Measurements from ENCODE around the gene P2RX1.

The P2RX1 gene

DNA sequence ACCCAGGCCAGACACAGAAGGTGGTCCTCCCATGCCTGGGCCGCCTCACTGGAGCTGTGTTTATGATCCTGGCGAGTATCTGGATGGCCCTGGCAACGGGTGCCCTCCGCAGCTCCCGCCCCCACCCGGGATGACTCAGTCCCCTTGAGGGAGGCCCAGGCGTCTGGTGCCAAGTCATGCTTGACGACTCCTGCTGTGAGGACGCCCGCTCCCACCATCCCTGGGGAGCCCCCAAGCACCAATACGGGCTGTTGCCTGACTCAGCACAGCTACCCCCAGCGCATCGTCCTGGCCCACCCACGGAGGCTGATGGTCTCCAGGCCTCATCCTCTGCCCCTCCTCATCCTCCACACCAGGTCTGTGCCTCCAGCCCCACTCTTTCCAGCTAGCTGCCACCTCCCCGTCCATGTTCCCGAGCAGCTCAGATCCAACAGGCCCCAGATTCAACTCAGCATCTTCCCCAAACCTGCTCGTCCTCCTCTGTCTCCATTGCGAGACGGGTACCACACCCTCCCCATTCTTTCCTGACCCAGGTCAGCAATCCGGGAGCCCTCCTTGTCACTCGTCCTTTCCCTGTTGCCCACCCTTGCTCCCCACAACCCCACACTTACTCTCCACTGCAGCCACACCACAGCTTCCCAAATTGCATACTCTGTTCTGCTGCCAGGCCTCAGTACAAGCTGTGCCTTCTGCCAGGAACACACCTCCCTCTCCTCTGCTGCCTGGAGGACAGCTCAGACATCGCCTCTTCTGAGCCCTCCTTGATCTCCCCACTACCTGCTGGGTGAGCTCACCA lies 26.0 kb downstream of the P2RX1 start:
- Histone ChIP-seq H3K79me1 (ENCODE audit: low read length) (peaks cover 2% of the 10 kb centered on the region), H3K4me1 (ENCODE audit: control insufficient read depth in 1 of 2, insufficient read depth in 2 of 2, low read length in 2 of 2) (peaks cover 4 to 14% of the 10 kb centered on the region in 2 experiments), H3K4me3 (ENCODE audit: low read depth, low read length) (no peak overlapping the region), H2BK120ac (ENCODE audit: insufficient read depth, low read length, poor library complexity) (no peak overlapping the region), H2BK12ac (ENCODE audit: low read length) (no peak overlapping the region), H3K23ac (ENCODE audit: low read length) (no peak overlapping the region), H4K8ac (ENCODE audit: low read depth, low read length) (no peak overlapping the region), H3K4me2 (ENCODE audit: low read length) (no peak overlapping the region), H3K9ac (ENCODE audit: low read length) (no peak overlapping the region), H2BK5ac (ENCODE audit: low read depth, low read length, poor library complexity) (no peak overlapping the region), H3K79me2 (ENCODE audit: control insufficient read depth, insufficient read depth, low read length, poor library complexity) (no peaks in the 10 kb centered on the region), H4K12ac (ENCODE audit: low read depth, low read length) (no peak overlapping the region), H3K9me3 (ENCODE audit: insufficient read depth, low read depth, low read length) (peaks cover 5% of the 10 kb centered on the region), H3K4ac (ENCODE audit: low read depth, low read length) (no peak overlapping the region), H4K91ac (ENCODE audit: low read depth, low read length) (no peak overlapping the region), H3K14ac (ENCODE audit: low read length) (no peak overlapping the region), H3K36me3 (ENCODE audit: control insufficient read depth in 1 of 2, insufficient read depth in 2 of 2, low read length in 2 of 2) (no peaks in the 10 kb centered on the region), H3K18ac (ENCODE audit: low read length) (no peak overlapping the region), H3K27ac (ENCODE audit: low read depth, low read length) (no peak overlapping the region), H2AFZ (ENCODE audit: insufficient read depth, low read length, poor library complexity) (no peak overlapping the region), H2AK5ac (ENCODE audit: low read length) (no peak overlapping the region), H3K27me3 (ENCODE audit: insufficient read depth, low read length) (peaks cover 16% of the 10 kb centered on the region)
- peak; percentile 4 to 7 for DNase-seq
- WGBS (ENCODE audit: extremely low coverage, insufficient coverage, insufficient read length): no CpG with 5 or more reads among the region's 22 CpGs

DNA sequence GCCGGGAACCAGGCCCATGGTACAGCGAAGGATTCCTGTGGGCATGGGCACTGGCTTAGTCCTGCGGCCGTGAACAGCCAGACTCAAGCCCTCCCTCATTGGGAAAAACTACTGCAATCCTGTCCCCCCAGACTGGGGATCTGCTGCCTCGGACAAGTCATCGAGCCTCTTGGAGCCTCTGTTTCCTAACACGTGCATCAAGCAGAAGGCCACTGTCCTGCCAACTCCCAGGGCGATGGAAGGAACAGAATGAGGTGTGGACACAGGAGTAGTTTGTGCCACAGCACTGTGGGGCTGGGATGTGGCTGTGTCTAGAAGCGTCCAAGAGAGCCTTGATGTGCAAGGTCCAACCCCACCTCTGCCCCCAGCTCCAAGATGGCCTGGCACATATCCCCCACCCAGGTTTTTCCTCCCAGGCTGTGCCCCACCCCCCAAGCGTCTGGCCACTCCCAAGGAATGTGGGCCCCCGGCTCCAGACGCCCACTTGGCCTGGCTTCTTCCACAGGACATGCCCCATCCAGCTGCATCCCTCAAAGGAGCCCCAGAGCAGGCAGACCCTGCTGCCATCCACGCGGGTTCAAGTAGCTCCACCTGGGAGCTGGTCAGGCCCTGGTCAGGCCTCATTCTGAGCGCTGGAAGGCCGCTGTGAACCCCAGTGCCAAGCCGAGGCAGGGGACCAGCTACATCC lies 26.8 kb downstream of the P2RX1 start:
- H2AK5ac ChIP-seq (ENCODE audit: low read length): no peak overlapping the region
- H4K91ac ChIP-seq (ENCODE audit: low read depth, low read length): no peak overlapping the region
- H4K8ac ChIP-seq (ENCODE audit: low read depth, low read length): no peak overlapping the region
- peaks cover 16% of the 10 kb centered on the region for H3K27me3 ChIP-seq (ENCODE audit: insufficient read depth, low read length)
- H3K36me3 ChIP-seq (ENCODE audit: control insufficient read depth in 1 of 2, insufficient read depth in 2 of 2, low read length in 2 of 2): no peaks in the 10 kb centered on the region
- no peak overlapping the region for H3K4me2 ChIP-seq (ENCODE audit: low read length)
- no peak overlapping the region for H3K4me3 ChIP-seq (ENCODE audit: low read depth, low read length)
- peaks cover 5% of the 10 kb centered on the region for H3K9me3 ChIP-seq (ENCODE audit: insufficient read depth, low read depth, low read length)
- H3K4me1 ChIP-seq (ENCODE audit: control insufficient read depth in 1 of 2, insufficient read depth in 2 of 2, low read length in 2 of 2): peaks cover 4 to 12% of the 10 kb centered on the region in 2 experiments
- H2BK12ac ChIP-seq (ENCODE audit: low read length): no peak overlapping the region
- no peak overlapping the region for H3K9ac ChIP-seq (ENCODE audit: low read length)
- no peak overlapping the region for H3K14ac ChIP-seq (ENCODE audit: low read length)
- no peak overlapping the region for H2BK120ac ChIP-seq (ENCODE audit: insufficient read depth, low read length, poor library complexity)
- H3K23ac ChIP-seq (ENCODE audit: low read length): no peak overlapping the region
- no CpG with 5 or more reads among the region's 17 CpGs for WGBS (ENCODE audit: extremely low coverage, insufficient coverage, insufficient read length)
- no peaks in the 10 kb centered on the region for H3K79me2 ChIP-seq (ENCODE audit: control insufficient read depth, insufficient read depth, low read length, poor library complexity)
- H2BK5ac ChIP-seq (ENCODE audit: low read depth, low read length, poor library complexity): no peak overlapping the region
- no peak overlapping the region for H2AFZ ChIP-seq (ENCODE audit: insufficient read depth, low read length, poor library complexity)
- H4K12ac ChIP-seq (ENCODE audit: low read depth, low read length): no peak overlapping the region
- H3K4ac ChIP-seq (ENCODE audit: low read depth, low read length): no peak overlapping the region
- DNase-seq: no peak
- H3K18ac ChIP-seq (ENCODE audit: low read length): no peak overlapping the region
- H3K79me1 ChIP-seq (ENCODE audit: low read length): peaks cover 2% of the 10 kb centered on the region
- H3K27ac ChIP-seq (ENCODE audit: low read depth, low read length): no peak overlapping the region

DNA sequence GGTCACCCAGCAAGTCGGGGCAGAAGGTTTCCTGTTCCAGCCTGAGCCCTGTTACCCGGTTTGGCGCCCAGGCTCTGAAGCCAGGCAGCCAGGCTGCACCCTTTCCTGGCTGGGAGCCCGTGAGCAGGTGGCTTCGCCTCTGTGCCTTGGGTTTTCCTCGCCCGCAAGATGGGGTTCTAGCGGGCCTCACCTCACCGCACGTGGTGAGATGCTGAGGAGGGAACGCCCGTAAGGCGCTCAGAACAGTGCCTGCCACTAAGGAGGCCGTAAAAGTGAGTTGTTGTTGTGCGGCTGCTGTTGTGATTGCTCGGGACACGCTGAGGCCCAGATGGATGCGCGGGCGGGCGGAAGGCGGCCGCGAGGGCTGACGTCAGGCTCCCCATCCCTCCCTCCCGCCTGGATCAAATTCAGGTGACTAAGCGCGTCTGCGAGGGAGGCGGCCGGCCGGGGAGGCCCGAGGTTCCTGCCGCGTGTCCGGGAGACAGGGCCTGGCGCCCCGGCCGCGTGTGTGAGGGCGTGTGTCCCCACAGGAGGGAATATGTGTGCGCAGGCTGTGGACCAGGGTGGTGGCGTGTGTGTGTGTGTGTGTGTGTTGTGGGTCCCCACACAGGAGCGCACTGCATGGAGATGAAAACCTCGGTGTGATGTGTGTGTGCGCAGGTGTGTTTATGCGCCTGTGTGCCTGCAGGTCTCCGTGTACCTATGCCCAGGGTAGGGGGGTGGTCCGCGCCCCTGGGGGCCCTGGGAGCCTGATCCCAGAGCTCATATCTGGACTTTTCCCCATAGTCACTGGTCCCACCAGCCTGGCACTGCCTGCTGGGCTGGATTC lies 27.7 kb downstream of the P2RX1 start:
- Histone ChIP-seq H4K91ac (ENCODE audit: low read depth, low read length) (no peak overlapping the region), H3K9me3 (ENCODE audit: insufficient read depth, low read depth, low read length) (peaks cover 5% of the 10 kb centered on the region), H3K79me2 (ENCODE audit: control insufficient read depth, insufficient read depth, low read length, poor library complexity) (no peaks in the 10 kb centered on the region), H3K14ac (ENCODE audit: low read length) (no peak overlapping the region), H3K4ac (ENCODE audit: low read depth, low read length) (no peak overlapping the region), H3K36me3 (ENCODE audit: control insufficient read depth in 1 of 2, insufficient read depth in 2 of 2, low read length in 2 of 2) (no peaks in the 10 kb centered on the region), H2BK12ac (ENCODE audit: low read length) (no peak overlapping the region), H3K4me1 (ENCODE audit: control insufficient read depth in 1 of 2, insufficient read depth in 2 of 2, low read length in 2 of 2) (peaks cover 4 to 11% of the 10 kb centered on the region in 2 experiments), H4K8ac (ENCODE audit: low read depth, low read length) (no peak overlapping the region), H3K27ac (ENCODE audit: low read depth, low read length) (no peak overlapping the region), H3K23ac (ENCODE audit: low read length) (no peak overlapping the region), H4K12ac (ENCODE audit: low read depth, low read length) (no peak overlapping the region), H3K4me3 (ENCODE audit: low read depth, low read length) (no peak overlapping the region), H2AK5ac (ENCODE audit: low read length) (no peak overlapping the region), H3K27me3 (ENCODE audit: insufficient read depth, low read length) (peaks cover 16% of the 10 kb centered on the region), H3K9ac (ENCODE audit: low read length) (no peak overlapping the region), H3K18ac (ENCODE audit: low read length) (no peak overlapping the region), H2BK5ac (ENCODE audit: low read depth, low read length, poor library complexity) (no peak overlapping the region), H3K4me2 (ENCODE audit: low read length) (no peak overlapping the region), H3K79me1 (ENCODE audit: low read length) (peaks cover 2% of the 10 kb centered on the region), H2AFZ (ENCODE audit: insufficient read depth, low read length, poor library complexity) (no peak overlapping the region), H2BK120ac (ENCODE audit: insufficient read depth, low read length, poor library complexity) (no peak overlapping the region)
- peak in 1 of 2 donors; percentile 44 for DNase-seq
- WGBS (ENCODE audit: extremely low coverage, insufficient coverage, insufficient read length): no CpG with 5 or more reads among the region's 50 CpGs

DNA sequence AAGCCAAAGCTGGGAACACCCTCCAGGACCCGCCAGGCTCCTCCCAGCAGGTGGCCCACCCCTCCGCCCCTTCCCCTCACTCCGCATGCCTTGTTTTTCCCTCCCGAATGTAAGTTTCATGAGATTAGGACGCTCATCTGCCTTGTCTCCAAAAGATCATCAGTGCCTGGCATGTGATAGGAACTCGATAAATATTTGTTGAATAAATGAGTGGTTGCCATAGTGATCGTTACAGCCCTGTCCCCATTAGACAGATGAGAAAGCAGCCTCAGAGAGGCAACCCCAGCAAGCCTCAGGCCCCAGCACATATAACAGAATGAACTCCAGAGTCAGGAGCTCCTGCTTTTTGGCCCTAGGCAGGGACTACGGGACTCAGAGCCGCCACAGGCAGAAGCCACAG lies 28.5 kb downstream of the P2RX1 start:
- Histone ChIP-seq H3K14ac (ENCODE audit: low read length) (no peak overlapping the region), H2BK5ac (ENCODE audit: low read depth, low read length, poor library complexity) (no peak overlapping the region), H3K36me3 (ENCODE audit: control insufficient read depth in 1 of 2, insufficient read depth in 2 of 2, low read length in 2 of 2) (no peaks in the 10 kb centered on the region), H4K91ac (ENCODE audit: low read depth, low read length) (no peak overlapping the region), H2BK12ac (ENCODE audit: low read length) (no peak overlapping the region), H3K4me1 (ENCODE audit: control insufficient read depth in 1 of 2, insufficient read depth in 2 of 2, low read length in 2 of 2) (peaks cover 0 to 7% of the 10 kb centered on the region in 2 experiments), H3K9ac (ENCODE audit: low read length) (no peak overlapping the region), H2BK120ac (ENCODE audit: insufficient read depth, low read length, poor library complexity) (no peak overlapping the region), H3K18ac (ENCODE audit: low read length) (no peak overlapping the region), H3K27ac (ENCODE audit: low read depth, low read length) (no peak overlapping the region), H3K4me2 (ENCODE audit: low read length) (no peak overlapping the region), H3K4ac (ENCODE audit: low read depth, low read length) (no peak overlapping the region), H3K79me2 (ENCODE audit: control insufficient read depth, insufficient read depth, low read length, poor library complexity) (no peaks in the 10 kb centered on the region), H4K12ac (ENCODE audit: low read depth, low read length) (no peak overlapping the region), H3K4me3 (ENCODE audit: low read depth, low read length) (no peak overlapping the region), H2AK5ac (ENCODE audit: low read length) (no peak overlapping the region), H3K23ac (ENCODE audit: low read length) (no peak overlapping the region), H3K9me3 (ENCODE audit: insufficient read depth, low read depth, low read length) (peaks cover 5% of the 10 kb centered on the region), H3K27me3 (ENCODE audit: insufficient read depth, low read length) (peaks cover 16% of the 10 kb centered on the region), H2AFZ (ENCODE audit: insufficient read depth, low read length, poor library complexity) (no peak overlapping the region), H4K8ac (ENCODE audit: low read depth, low read length) (no peak overlapping the region), H3K79me1 (ENCODE audit: low read length) (no peaks in the 10 kb centered on the region)
- no CpG with 5 or more reads among the region's 9 CpGs for WGBS (ENCODE audit: extremely low coverage, insufficient coverage, insufficient read length)
- DNase-seq: no peak

Measured in trophoblast cell (in vitro differentiated cells and primary cell).